Chondrocyte (in vitro differentiated cells): ENCODE results near the gene MMP7. TPM values are rescaled to one million over a fixed set of nuclear protein-coding genes. Genes with fewer than 3 reads are reported as not detected.

ENCODE experiments used
- DNase-seq: peaks from one replicate; pipeline ENCODE4 v3.0.0; 2021; ENCODE audit warnings: mixed read lengths, low spot score
- H3K27ac Mint-ChIP-seq: one replicate; pipeline ENCODE4 v1.8.0; 2021; ENCODE audit warnings: mild to moderate bottlenecking, moderate library complexity, mixed read lengths; ENCODE audit not compliant: unreplicated experiment
- H3K27me3 Mint-ChIP-seq: 2 replicates; pipeline ENCODE4 v1.8.0; 2021; ENCODE audit warnings: low read depth, mixed read lengths
- H3K36me3 Mint-ChIP-seq: 2 replicates; pipeline ENCODE4 v1.8.0; 2021; ENCODE audit warnings: low read depth, mixed read lengths
- H3K4me1 Mint-ChIP-seq: 2 replicates; pipeline ENCODE4 v1.8.0; 2021; ENCODE audit warnings: low read depth, mild to moderate bottlenecking, mixed read lengths
- H3K4me3 Mint-ChIP-seq: one replicate; pipeline ENCODE4 v1.8.0; 2021; ENCODE audit warnings: mild to moderate bottlenecking, moderate library complexity, mixed read lengths; ENCODE audit not compliant: unreplicated experiment
- H3K9me3 Mint-ChIP-seq: 2 replicates; pipeline ENCODE4 v1.8.0; 2021; ENCODE audit warnings: low read depth, mixed read lengths
- CTCF ChIP-seq: fragments of 200-600 bp; sonication (generic); IDR thresholded peaks from 2 replicates; pipeline ENCODE4 v1.5.0; 2021; ENCODE audit warnings: antibody characterized with exemption, mild to moderate bottlenecking, moderate library complexity
- total RNA-seq: library from RNA; stranded (reverse); gene quantifications from 3 replicates; pipeline ENCODE4 v1.2.1, GENCODE V29; 2021

The MMP7 gene
- total RNA-seq, 1 donor from 2014 or later: 0.50 TPM

DNA sequence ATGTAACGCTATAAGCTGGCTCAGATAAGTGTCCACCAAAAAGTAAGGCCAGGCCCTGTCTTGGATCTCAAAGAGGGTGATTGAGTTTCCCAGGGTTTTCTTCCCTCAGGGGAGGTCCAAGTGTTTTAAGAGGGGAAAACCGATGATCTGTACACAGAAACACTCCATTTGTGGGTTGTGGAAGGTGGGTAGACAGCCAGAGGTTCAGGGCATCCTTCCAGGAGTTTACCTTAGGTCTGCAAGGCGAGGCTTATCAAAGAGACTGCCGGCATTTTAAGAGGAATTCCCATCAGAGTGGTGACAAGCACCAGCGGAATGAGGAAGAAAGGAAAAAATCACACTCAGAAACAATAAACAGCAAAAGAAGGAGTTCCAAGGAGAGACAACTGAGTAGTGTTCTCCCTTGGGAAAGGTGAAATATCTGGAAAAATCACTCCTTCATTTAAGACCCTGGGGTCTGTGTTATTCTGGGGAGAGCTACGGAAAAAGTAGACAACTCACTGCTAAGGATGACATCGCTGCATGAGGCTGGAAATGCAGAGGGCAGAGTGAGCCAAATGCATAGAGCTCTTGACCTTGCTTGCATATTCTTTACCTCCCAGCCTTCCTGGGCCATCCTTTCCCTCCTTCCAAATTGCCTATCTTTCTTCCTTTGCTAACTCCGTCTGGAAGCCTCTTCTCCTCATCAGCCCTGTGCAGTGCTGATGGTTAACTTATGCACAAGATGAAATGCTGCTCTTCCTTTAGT is 22.1 kb upstream of the MMP7 start:
- no peak for DNase-seq
- Mint-ChIP-seq H3K4me3 (no peak overlapping the region), H3K9me3 (no peaks in the 10 kb centered on the region), H3K27ac (peak overlapping the region; percentile 3), H3K36me3 (no peaks in the 10 kb centered on the region), H3K4me1 (peaks cover 20% of the 10 kb centered on the region), H3K27me3 (no peaks in the 10 kb centered on the region)
- TF ChIP-seq CTCF: no peak

DNA sequence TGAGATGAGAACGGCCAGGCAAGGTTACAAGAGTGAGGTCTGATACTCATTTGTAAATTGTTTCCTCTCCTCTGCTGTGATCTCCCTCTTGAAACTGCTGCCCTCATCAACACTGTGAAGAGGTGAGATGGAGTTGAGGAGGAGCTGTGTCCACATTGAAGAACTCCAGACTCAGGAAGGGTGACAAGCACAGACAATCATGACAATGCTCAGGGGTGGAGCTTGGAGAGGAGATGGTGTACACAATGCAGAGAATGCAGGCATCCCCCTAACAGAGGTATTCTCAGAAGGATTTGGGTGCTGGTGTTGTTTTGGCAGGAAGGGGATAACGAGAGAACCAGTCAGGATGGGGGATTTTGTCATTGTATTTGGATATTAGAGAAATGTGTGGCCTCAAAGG is 21.5 kb upstream of the MMP7 start:
- no peaks in the 10 kb centered on the region for H3K36me3 Mint-ChIP-seq
- peak overlapping the region; percentile 29 for H3K27ac Mint-ChIP-seq
- H3K4me3 Mint-ChIP-seq: no peak overlapping the region
- DNase-seq: no peak
- peaks cover 22% of the 10 kb centered on the region for H3K4me1 Mint-ChIP-seq
- TF ChIP-seq CTCF: no peak
- H3K27me3 Mint-ChIP-seq: no peaks in the 10 kb centered on the region
- no peaks in the 10 kb centered on the region for H3K9me3 Mint-ChIP-seq

DNA sequence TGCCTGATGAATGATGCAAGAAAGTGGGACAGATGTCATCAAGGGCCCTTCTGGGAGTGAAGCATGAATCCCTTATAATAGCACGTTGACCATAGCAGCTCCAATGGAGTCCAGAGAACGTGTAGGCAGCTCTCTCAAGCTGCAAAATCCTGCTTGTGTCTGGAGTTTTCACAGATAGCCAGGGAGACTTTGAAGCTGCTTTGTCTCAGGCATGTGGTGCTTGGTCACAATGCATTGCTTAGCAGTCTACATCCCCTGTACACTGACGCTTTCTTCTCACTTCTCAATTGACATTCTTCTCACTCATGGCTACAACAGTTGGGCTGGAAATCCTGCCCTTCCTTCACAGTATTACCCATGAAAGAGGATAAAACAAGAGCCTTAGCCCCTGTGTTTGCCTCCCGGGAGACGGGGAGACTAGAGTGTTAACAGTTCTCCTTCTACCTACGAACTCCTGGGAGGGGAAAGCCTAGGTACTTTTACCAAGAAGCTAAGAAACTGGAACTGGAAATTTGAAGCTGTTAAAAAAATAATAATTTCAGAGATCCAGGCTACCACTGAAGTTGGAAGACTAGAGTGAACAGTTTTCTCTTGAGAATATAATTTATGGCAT is 20.7 kb upstream of the MMP7 start:
- H3K27ac Mint-ChIP-seq: no peak overlapping the region
- H3K4me1 Mint-ChIP-seq: peaks cover 29% of the 10 kb centered on the region
- H3K27me3 Mint-ChIP-seq: no peaks in the 10 kb centered on the region
- no peaks in the 10 kb centered on the region for H3K9me3 Mint-ChIP-seq
- no peak for DNase-seq
- TF ChIP-seq CTCF: no peak
- H3K4me3 Mint-ChIP-seq: no peak overlapping the region
- H3K36me3 Mint-ChIP-seq: no peaks in the 10 kb centered on the region

DNA sequence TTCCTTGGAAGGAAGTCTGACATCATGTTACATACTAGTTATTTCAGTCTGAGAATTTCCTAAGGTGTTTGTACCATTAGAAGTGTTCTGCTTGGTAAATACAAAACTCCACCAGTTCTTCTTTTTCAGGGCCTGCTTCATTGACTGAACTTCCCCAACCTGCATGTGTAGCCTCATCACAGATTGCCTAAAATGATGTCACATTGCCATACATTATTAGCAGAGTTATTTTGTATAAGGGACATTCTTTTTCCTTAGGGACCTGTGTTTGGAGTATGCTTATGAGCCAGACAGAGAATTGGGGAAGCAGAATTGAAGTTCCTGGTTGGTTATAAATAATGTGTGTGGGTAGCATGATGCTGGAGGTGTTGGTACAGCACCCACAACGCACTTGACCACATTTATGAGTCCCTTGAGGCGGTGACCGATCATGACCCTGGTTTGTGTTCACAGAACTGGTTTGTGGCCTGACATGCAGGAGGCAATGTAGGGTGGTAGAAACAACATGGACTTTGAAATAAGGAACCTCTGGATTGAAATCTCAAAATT is 16.4 kb upstream of the MMP7 start:
- Mint-ChIP-seq H3K9me3 (no peaks in the 10 kb centered on the region), H3K4me3 (no peak overlapping the region)
- TF ChIP-seq CTCF: no peak

DNA sequence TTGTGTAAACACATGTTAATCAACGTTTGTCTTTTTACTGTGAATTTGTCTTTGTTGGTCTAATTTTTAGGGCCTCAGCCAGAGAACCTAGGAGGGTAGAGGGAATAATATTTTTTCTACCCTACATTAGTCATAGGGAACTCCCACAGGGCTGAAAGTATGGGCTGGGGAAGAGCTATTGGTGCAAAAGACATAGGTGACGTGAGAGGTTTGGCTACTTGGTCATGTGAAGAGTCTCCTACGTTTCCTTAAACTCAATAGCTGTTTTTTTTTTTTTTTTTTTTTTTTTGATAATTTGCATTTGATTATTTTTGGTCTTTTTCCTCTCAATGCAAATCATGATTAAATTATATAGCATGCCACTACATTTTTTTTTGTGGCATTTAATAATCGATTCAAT is 15.9 kb upstream of the MMP7 start:
- no peak for TF ChIP-seq CTCF
- no peaks in the 10 kb centered on the region for H3K9me3 Mint-ChIP-seq
- H3K4me3 Mint-ChIP-seq: no peak overlapping the region
- DNase-seq: no peak
- peaks cover 1% of the 10 kb centered on the region for H3K36me3 Mint-ChIP-seq
- H3K27me3 Mint-ChIP-seq: peaks cover 2% of the 10 kb centered on the region
- no peak overlapping the region for H3K27ac Mint-ChIP-seq
- H3K4me1 Mint-ChIP-seq: peaks cover 12% of the 10 kb centered on the region

More for the DNA sequence above, 16.4 kb upstream of the MMP7 start:
- peaks cover 16% of the 10 kb centered on the region for H3K4me1 Mint-ChIP-seq
- no peak for DNase-seq
- H3K36me3 Mint-ChIP-seq: peaks cover 1% of the 10 kb centered on the region
- peaks cover 2% of the 10 kb centered on the region for H3K27me3 Mint-ChIP-seq
- H3K27ac Mint-ChIP-seq: no peak overlapping the region
